ENCODE measurements around the gene SFT2D2.

SFT2D2 gene

GRCh38 chr1:168259567-168259966 is 33.8 kb downstream of the SFT2D2 start:
- ChIA-PET CTCF (no interaction called here), POLR2A (no interaction called here)
- no peak overlapping the region for H3K4me3 ChIP-seq (ENCODE audit: low read depth, low read length)
- no peak for DNase-seq (ENCODE audit: low read depth, low spot score)
- no peak for TF ChIP-seq CTCF (IDR thresholded peaks at IDR 0.05; ENCODE audit: insufficient read depth, low read length, missing control alignments)

GRCh38 chr1:168260393-168260792 is 34.6 kb downstream of the SFT2D2 start:
- DNase-seq (ENCODE audit: low read depth, low spot score): no peak
- POLR2A ChIA-PET: no interaction called here
- no peak for TF ChIP-seq CTCF (IDR thresholded peaks at IDR 0.05; ENCODE audit: insufficient read depth, low read length, missing control alignments)
- CTCF ChIA-PET: interaction anchor here (1.3 kb wide), 1 partner anchor 20 kb away, joined by 4 read pairs; no protein-coding TSS in a partner anchor
- no peak overlapping the region for H3K4me3 ChIP-seq (ENCODE audit: low read depth, low read length)

GRCh38 chr1:168261390-168261789 is 35.6 kb downstream of the SFT2D2 start:
- CTCF ChIA-PET: interaction anchor here (0.8 to 1.5 kb wide), 4 partner anchors 21 to 179 kb away, joined by 3 to 6 read pairs (median 3); no protein-coding TSS in a partner anchor
- H3K4me3 ChIP-seq (ENCODE audit: low read depth, low read length): no peak overlapping the region
- DNase-seq (ENCODE audit: low read depth, low spot score): peak; percentile 51
- no peak for TF ChIP-seq CTCF (IDR thresholded peaks at IDR 0.05; ENCODE audit: insufficient read depth, low read length, missing control alignments)
- POLR2A ChIA-PET: interaction anchor here (0.5 kb wide), 1 partner anchor 9 kb away, joined by 3 read pairs; no protein-coding TSS in a partner anchor

- no peak for TF ChIP-seq CTCF (IDR thresholded peaks at IDR 0.05; ENCODE audit: insufficient read depth, low read length, missing control alignments)
- no peak overlapping the region for H3K4me3 ChIP-seq (ENCODE audit: low read depth, low read length)
- ChIA-PET POLR2A (no interaction called here), CTCF (interaction anchor here (1.1 to 1.5 kb wide), 2 partner anchors 27 to 28 kb away, joined by 3 read pairs; no protein-coding TSS in a partner anchor)
- no peak for DNase-seq (ENCODE audit: low read depth, low spot score)
Observed at GRCh38 chr1:168263130-168263529, 37.3 kb downstream of the SFT2D2 start.

GRCh38 chr1:168264296-168264695 is 38.5 kb downstream of the SFT2D2 start:
- ChIA-PET CTCF (interaction anchor here (0.6 to 1.5 kb wide), 3 partner anchors 8 to 29 kb away, joined by 3 read pairs; no protein-coding TSS in a partner anchor), POLR2A (no interaction called here)
- DNase-seq (ENCODE audit: low read depth, low spot score): no peak
- TF ChIP-seq CTCF (IDR thresholded peaks at IDR 0.05; ENCODE audit: insufficient read depth, low read length, missing control alignments): no peak
- H3K4me3 ChIP-seq (ENCODE audit: low read depth, low read length): no peak overlapping the region

GRCh38 chr1:168265596-168265995 is 39.8 kb downstream of the SFT2D2 start:
- POLR2A ChIA-PET: no interaction called here
- TF ChIP-seq CTCF (IDR thresholded peaks at IDR 0.05; ENCODE audit: insufficient read depth, low read length, missing control alignments): no peak
- no peak overlapping the region for H3K4me3 ChIP-seq (ENCODE audit: low read depth, low read length)
- CTCF ChIA-PET: no interaction called here
- no peak for DNase-seq (ENCODE audit: low read depth, low spot score)

Data from AG04449 (cell line).